A375 (cell line): ENCODE measurements around the gene CCNB3. TPM values are rescaled to one million over a fixed set of nuclear protein-coding genes. Genes with fewer than 3 reads are reported as not detected.

Source experiments
- small RNA-seq: library from RNA; depleted of rRNA; stranded (forward); fragments of <200 nt; gene quantifications from one replicate; pipeline ENCODE3, GENCODE V24; 2014
- total RNA-seq: library from RNA; depleted of rRNA; stranded (reverse); fragments of >200 nt; shearing (Covaris generic); gene quantifications from 2 replicates; pipeline ENCODE4 v1.2.3, GENCODE V29; 2014; rRNA removed

CCNB3 gene
- 0.50 and 0.75 TPM in 2 replicates for total RNA-seq

GRCh38 chrX:50204364-50204899, at the start of gene CCNB3:
TSS of gene CCNB3 (plus strand) at chrX:50204765. CDS start at chrX:50285164, 80,399 bp downstream.

DNA sequence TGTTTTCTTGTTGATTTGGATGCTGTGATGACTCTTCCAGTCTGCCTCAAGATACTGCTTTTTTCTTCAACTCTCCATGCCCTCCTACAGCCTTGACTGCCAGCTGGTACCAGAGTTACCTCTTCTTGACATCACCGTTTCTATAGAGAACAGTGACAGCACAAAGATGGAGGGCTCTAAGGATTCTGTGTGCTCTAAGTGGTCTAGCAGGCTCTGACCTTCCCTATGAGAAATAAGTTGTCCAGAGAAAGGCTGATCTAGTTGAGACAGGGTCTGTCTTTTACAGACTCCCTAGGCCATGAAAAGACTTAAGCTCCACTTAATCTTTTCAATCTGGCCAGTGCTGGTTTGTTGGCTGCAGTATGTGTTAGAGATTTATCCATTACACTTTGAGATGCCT, 3.7 kb upstream of the CCNB3 start, which contains the start of gene AKAP4:
AKAP4 (minus strand) TSS at position 101 of the 400 bp plus-strand sequence. CDS start 118 bp downstream, outside the sequence.

Small RNA genes within 50 kb of the gene (small RNA-seq; reads per million reads assigned to genes)
- gene PYY3 (not detected), gene RF00019 (not detected)

Other genes starting within 250 kb of the CCNB3 start
- not detected in 2 replicates for gene AKAP4, start 3.8 kb upstream of the CCNB3 start, total RNA-seq